ENCODE data around the gene PIGR.

The PIGR gene, protein sequence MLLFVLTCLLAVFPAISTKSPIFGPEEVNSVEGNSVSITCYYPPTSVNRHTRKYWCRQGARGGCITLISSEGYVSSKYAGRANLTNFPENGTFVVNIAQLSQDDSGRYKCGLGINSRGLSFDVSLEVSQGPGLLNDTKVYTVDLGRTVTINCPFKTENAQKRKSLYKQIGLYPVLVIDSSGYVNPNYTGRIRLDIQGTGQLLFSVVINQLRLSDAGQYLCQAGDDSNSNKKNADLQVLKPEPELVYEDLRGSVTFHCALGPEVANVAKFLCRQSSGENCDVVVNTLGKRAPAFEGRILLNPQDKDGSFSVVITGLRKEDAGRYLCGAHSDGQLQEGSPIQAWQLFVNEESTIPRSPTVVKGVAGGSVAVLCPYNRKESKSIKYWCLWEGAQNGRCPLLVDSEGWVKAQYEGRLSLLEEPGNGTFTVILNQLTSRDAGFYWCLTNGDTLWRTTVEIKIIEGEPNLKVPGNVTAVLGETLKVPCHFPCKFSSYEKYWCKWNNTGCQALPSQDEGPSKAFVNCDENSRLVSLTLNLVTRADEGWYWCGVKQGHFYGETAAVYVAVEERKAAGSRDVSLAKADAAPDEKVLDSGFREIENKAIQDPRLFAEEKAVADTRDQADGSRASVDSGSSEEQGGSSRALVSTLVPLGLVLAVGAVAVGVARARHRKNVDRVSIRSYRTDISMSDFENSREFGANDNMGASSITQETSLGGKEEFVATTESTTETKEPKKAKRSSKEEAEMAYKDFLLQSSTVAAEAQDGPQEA

DNA sequence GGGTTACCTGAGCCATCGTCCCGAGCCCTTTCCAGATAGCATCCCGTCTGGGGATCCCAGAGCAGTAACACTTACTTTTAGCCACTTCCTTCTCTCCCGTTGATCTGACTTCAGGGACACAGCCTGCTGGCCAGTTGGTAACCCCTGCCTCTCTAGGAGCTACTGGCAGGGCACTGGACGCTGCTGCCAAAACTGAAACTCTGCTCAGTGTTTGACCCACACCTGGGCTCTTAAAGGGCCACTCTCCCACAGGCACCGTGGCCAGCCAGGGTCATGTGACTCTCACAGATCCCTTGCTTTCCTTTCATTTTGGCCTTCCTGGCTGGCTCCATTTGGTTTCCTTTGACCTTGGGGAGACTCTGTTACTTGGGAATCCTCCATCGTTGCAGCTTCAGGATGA is at the start of gene PIGR:
TSS of gene PIGR (minus strand) at position 206 of the 400 bp plus-strand sequence. CDS start 5,935 bp downstream, outside the sequence.
- no peak for DNase-seq (ENCODE audit: low read depth in 2 of 2)

DNA sequence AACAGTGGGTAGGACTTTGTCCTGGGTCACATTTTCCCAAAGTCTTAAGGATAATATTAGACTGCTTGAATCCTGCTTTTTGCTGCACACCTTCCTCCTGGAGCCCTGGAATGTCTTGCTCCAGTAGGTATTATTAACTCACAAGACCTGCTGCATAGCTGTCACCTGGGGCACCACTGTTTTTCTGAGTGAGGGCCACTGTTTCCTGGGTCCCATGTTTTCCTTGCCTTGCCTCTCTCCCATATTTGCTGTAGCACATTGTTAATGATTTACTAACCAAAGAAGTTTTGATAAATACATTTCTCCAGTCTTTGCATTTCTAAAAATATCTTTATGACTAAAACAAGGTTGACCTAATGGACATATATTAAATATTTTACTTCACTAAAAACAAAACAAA is 46.5 kb upstream of the PIGR start:
- no peak for DNase-seq (ENCODE audit: low read depth in 2 of 2)

DNA sequence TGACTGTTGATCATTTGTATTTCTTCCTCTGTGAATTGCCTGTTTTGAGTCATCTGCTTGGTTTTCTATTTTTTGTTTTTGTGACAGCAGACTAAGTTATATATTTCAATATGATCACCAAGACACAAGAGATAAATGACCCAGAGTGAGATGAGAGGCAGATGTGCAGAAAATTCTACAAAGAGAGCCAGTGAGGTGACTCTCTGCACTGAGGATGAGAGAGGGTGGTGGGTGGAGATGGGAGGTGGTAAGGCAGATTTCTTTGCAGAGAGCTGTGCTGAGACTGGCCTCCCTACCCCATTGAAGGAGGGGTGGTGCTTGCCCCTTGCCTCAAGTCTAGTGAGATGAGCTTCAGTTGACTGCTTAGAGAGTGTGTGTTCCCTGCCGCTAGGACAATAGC is 41.6 kb upstream of the PIGR start:
- DNase-seq (ENCODE audit: low read depth in 2 of 2): no peak

DNA sequence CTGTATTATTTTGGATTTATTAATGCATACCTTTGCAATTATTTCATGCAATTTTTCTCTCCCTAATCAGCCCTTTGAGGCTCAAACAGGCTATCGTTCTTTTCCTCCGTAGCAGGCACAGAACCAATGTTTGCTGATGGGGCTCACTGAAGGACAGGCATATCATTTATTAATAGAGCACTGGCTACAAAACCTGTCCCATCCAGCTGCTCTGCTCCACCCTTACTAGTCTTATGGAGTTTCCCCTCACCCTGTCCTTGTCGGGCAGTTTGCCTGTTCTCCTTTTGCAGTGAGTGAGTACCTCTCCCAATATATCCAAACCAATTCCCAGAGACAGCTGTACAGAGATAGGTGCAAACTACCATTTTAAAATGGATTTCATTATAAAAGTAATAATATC is 40.6 kb upstream of the PIGR start:
- DNase-seq (ENCODE audit: low read depth in 2 of 2): no peak

DNA sequence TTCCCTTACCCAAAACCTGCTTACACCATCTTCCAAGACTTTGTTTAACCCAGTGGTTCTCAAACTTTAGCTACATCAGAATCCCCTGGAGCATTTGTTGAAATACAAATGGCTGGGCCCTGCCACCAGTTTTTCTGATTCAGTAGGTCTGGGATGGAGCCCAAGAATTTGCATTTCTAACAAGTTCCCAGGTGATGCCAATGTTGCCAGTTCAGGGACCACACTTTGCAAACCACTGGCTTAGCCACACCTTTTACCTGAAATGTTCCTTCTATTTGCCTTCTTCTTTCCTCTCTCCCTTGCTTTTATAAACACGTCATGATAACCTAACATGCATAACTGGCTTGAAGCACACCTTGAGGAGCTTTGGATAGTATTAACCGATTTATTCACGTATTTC is 40.1 kb upstream of the PIGR start:
- no peak for DNase-seq (ENCODE audit: low read depth in 2 of 2)

DNA sequence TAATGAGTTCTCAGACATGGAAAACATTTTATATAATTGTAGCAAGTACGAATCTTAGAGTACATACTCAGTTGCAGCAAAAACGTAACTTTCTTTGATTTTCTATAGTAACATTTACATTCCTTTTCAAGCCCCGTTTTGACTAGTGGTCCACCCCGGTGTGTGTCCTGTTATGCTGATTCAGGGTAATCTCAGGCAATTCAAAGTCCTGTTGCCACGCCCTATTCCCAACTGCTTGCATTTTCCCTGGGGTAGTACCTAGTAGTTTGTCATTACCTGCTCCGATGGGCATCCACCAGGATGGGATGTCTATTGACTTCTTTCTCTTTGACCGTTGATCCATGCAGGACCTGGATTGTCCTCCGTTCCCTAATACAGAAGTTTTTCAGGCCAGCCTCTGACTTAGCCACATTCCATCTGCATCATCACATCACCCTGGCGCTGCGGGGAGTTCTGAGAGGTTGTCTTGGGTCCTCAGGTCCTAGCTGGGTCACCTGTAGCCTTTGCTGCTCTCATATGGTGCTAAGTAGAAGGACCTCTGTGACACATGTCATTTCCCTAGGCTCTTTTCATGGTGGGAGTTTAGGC is 39.0 kb upstream of the PIGR start:
- DNase-seq (ENCODE audit: low read depth in 2 of 2): no peak

DNA sequence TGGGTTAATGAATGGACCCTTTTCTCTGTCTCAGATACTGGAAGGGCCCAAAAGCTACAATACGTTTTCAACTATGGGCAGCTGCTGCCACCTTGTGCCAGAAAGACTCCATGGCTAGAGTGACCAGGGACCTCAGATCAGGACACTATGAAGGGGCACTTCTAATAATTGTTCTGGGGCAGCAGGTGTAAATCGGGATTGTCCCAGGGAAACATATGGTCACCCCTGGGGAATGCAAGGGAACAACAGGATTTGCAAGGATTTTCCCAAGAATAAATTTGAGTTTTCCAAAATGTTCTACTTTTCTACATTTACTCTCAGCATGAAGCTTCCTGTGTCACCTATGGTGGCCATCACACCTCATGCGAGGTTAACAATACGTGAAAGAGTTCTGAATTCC is 36.0 kb upstream of the PIGR start:
- DNase-seq (ENCODE audit: low read depth in 2 of 2): peak; percentile 12 to 35

DNA sequence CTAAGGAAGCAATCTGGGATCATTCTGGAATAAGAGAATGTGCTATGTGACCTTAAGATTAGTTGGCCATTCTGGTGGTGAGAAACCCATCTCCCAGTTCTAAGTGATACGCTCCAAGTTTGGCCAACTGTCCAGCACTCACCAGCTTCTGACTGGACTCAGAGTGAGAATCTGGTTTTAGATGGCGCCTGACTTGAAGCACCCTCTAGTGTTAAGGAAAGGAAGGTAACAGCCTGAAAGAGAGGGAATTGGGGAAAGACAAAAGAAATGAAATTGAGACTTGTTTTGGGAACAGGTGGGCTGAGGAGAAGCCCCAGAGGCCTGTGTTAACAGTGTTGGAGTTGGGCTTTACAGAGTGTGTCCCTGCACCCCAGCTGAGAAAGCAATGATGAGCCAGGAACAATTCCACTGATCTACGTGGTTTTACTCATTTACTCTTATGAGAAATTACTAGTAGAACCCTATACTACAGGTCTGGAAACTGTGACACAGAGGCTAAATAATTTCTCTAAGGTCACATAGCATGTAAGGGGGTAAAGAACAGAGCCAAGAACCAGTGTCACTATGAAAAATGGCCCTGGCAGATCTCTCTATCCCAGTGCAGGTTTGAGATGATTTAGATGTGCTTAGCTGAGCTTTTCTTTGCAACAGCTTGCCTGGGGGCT is 33.2 kb upstream of the PIGR start:
- DNase-seq (ENCODE audit: low read depth in 2 of 2): no peak

DNA sequence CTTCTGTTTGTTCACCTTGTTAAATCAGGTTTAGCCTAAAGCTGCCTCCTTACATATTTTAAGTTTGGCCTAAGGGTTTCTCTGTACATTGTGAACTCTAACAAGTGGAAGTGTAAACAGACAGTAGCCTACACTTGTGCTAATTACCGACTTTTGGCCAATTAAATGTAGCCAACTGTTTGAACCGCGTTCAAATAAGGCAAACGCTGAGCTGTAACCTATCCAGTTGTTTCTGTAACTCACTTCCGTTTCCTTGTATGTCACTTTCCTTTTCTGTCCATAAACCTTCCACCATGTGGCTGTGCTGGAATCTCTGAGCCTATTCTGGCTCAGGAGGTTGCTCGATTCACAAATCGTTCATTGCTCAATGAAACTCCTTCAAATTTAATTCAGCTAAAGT is 32.0 kb upstream of the PIGR start:
- no peak for DNase-seq (ENCODE audit: low read depth in 2 of 2)

DNA sequence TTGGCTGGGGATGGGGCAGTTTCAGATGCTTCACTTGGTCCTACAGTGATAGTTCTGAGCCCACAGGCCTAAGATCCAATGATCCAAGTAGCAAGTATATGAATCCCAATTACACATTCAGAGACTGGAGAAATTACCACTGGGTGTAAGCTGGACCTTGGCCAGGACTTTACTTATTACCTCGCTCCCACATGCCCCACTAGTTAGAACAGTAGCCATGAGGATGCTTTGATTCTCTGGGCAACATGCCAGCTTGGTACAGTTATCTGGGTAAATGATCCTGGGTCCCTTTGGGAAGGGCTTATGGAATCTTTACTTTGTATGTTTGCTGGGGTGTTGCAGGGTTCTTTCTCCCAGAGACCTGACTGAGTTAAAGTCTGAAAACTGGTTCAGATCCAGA is 29.0 kb upstream of the PIGR start:
- DNase-seq (ENCODE audit: low read depth in 2 of 2): no peak

DNA sequence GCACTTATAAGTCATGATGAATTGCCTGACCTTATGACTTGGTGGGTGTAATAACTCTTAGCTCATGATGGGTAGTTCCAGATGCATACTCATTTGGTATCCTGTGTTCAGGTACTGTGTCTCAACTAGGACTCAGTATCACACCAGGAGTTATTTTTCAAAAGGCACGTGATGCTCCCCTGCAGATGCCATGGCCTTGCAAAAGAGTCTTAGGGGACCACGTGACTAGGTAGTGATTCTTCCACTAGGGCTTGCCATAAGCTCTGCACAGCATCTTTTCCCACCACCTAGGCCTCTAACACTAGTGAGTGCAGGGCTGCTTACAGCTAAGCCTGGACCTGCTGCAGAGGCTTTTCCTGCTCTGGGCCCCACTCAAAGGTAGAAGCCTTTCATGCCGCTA is 27.9 kb upstream of the PIGR start:
- DNase-seq (ENCODE audit: low read depth in 2 of 2): no peak

DNA sequence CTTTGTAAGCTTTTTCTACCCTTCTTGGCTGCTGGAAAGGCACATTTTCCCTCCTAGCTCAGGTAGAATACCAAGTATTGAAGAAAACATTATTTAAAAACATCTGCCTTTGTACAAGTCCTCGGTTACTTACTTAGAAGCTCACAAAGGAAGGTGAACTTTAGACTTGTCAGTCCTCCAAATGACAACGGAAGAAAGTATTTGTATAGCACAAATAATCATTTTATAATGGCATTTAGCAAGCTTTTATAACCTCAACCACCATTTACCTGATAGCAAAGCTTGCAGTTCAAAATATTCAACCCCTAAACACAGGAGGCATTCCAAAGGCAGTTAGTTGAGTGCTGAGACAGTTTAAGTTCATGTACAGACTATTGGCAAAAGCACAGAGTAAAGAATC is 26.5 kb upstream of the PIGR start:
- DNase-seq (ENCODE audit: low read depth in 2 of 2): no peak

DNA sequence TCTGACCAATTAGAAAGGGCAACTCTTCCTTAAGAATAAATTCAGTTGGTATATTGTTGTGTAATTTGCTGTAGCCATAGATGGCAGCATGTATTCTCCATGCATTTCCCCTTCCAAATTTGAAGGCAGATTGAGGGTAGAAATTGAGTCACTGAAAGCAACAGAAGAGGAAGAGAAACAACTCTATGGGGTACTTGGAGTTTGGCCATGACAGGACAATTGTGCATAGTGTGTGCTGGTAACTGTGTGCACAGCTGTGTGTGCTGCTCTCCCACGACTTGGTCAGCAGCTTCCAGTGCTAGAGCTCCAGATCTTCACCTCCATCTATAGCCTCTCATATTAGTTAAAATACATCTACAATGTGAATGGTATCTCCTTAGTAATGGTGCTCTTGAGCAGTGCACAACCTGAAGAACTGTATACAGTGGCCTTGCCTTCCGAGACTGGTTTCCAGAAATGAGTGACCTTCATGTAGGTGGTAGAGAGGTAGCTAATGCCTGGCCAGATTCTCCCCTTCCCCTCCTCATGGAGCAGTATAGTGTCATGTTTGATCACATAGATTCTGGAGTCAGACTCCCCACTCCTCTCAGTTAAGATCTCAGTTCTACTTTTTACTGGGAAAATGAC is 24.9 kb upstream of the PIGR start:
- no peak for DNase-seq (ENCODE audit: low read depth in 2 of 2)

DNA sequence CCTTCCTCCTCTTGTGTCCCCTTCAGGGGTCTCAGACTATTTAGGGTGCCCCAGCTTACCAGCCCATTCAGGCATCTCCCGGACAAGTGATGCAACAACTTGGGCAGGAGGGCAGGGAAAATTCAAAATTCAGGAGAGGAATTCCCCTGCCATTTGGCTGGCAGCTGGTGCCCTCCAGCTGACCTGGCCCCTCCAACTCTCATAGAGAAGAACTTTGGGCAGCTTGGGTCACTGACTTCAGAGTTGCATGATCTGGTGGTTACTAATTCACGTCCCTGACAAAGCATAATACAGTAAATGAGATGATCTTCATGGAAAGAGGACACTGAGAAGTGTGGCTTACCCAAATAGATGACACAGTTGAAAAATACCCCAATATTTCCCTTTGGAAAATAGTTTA is 24.2 kb upstream of the PIGR start, which contains the start of gene FCAMR:
TSS of gene FCAMR (minus strand) at position 15 of the 400 bp plus-strand sequence. CDS start 335 bp downstream, outside the sequence.
- no peak for DNase-seq (ENCODE audit: low read depth in 2 of 2)

DNA sequence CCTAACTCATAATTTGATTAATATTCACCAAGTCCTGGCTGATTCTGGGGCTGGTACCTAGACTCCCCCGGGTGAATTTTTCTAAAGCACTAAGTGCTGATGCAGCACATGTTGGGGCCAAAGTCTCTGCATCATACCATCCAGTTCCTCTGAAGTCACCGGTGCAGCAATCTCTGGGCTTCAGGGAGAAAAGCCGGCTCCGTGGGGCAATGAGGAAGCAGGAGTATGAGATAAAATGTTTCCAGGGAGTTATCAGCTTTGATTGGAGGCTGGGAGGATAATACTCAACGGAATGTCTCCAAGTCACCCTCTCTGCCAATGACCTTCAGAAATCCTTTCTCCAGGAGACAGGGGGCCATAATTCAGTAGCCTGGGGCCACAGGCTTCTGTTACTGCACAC is 22.8 kb upstream of the PIGR start:
- DNase-seq (ENCODE audit: low read depth in 2 of 2): no peak

DNA sequence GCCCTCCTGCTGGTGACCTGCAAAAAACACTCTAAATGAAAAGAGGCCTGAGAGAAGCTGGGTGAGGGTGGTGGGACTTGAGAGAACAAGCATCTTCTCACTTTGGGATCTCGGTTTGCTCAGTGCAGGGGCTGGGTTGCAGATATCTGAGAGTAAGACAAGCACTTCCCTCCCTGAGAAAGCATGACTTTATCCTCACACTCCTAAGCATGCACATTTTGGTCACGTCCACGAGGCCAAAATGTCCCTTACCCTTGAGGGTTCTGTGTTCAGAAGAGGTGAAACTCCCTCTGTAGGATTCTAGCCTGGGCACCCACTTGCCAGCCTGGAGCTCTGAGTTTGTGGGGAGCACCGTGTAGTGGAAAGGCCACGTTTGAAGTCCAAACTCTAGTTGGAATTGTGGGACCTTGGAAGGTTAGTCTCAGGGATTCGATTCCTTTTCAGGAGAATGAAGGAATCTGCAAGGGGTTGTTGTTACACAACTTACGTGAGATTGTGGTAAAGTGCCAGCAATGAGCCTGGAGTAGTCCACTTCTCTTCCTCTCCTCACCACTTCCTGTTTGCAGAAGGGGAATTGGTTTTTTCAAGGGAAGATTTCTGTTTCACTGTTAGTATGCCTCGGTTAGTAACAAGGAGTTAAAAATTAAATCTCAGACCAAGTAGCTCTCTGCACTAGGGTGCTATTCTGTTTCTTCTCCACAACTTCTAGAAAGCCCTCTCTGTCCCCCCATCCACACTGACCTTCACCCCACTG is 21.0 kb upstream of the PIGR start:
- DNase-seq (ENCODE audit: low read depth in 2 of 2): no peak

DNA sequence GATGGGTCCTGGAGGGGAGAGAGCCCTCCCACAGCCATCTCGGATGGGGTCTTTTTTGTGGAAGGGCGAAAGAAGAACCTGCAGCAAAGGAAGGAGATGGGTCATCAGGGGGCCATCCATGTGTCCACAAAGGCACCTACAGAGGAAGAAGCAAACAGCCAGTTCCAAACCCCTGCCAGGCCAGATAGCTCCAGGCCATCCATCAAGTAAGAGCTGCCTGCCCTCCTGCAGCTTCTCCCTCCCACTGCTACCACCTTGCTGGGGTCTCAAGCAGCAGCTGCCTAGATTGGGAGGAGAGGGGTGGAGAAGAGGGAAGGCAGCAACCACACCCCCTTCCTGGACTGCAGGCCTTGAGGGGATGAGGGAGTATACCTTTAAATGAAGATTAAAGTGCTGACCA is 19.5 kb upstream of the PIGR start:
- DNase-seq (ENCODE audit: low read depth in 2 of 2): no peak

DNA sequence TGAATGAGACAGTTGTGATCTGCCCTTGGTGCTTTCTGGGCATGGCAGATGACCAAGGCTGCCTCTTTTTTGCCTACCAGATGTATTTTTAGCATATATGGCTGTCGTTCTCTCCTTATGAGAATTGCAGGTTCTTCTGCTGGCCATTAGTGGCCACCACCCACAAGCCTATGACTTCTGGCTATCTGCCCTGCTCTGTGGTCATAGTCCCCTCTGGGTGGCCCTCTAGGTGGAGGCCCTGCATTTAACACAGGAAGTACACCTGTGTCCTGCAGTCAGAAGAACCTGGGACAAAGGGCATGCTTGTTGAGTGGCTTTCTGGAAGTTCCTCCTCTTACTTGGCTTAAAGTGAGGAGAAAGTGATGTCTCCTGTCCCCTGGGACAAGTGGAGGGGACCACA is 17.5 kb upstream of the PIGR start:
- DNase-seq (ENCODE audit: low read depth in 2 of 2): no peak

DNA sequence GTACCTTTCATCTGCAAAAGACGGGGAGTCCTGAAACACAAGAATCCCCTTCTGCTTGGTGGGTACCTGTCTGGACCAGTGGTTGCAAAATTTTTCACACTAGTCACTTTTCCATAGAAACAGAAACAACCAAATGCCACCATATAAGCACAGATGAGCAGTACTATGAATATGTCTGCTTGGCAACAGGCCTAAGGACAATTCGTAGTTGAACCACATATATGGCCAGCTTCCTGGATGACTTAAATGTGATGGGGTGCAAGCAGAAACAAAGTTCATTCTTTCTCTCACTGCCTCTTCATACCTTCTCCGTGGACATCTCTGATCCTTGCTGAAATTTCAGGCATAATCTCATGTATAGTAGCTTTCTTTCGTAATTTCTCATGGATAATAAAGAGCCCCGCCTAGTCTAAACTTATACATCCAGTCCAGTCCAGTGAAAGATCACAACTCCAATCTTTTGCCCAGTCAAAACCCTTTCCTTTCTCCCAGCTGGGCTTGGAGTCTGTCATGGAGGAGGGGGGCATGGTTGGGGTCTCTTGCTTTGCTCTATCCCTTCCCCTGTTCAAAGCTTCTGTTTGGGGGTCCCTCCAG is 16.9 kb upstream of the PIGR start:
- no peak for DNase-seq (ENCODE audit: low read depth in 2 of 2)

DNA sequence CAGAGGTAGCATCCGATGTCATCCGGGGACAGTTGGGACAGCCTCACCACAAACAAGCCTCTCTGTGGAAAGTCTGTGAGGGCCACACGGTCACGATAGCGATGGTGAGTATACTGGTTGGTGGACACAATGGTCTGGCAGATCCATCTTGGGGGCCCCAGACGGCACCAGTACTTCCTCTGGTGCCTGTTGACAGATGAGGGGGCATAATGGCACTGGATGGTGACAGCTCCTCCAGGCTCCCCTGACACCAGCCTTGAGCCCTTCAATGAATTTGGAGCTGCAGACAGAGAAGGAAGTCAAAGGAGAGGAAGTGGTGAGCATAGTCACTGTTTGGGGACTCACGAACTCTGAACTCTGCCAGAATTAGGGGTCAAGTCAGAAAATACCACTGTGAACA is 16.0 kb upstream of the PIGR start:
- no peak for DNase-seq (ENCODE audit: low read depth in 2 of 2)

DNA sequence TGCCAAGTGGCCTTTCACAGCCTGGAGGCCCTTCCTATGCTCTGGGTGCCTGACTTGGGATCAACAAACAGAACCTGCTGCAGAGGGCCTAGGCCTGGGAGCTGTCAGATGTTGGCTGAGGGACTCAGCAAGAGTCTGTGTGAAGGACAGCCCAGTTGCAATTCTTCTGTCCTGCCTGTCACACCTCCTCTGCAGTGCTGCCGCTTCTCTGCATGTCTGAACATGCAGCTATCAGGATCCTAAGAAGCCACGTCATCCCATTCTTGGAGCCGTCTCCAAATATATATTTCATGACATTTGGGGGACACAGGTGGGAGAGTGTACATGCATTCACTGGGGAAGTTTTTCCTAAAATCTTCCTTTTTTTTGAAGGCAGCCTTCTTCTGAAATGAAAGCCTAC is 15.4 kb upstream of the PIGR start:
- no peak for DNase-seq (ENCODE audit: low read depth in 2 of 2)

Measured in stimulated activated CD4-positive, alpha-beta T cell treated with anti-CD3 and anti-CD28 coated beads, Interleukin-12 subunit alpha, Interleukin-12 subunit beta, amount 100 ng/mL, for 24 hours (primary cell).